K562 (cell line): ENCODE results near the gene HOXB1. TPM values are rescaled to one million over a fixed set of nuclear protein-coding genes. Genes with fewer than 3 reads are reported as not detected.

Source experiments
- ATAC-seq: fragments of 200-7000 bp; cut with Tn5 transposase; 3 replicates; pipeline ENCODE4 v1.9.1; 2020; ENCODE audit warnings: moderate library complexity
- BruUV-seq: library from RNA; stranded (reverse); fragments of 400-500 nt; replicated peaks from 2 replicates; lab custom pipeline; 2021; lab: Mats Ljungman, UMichigan
- CTCF ChIA-PET: fragments of 300-600 bp; formaldehyde crosslinking; extraction: SDS; loops from one replicate; lab custom pipeline; 2021; ENCODE audit warnings: low intra/inter-chr PET ratio; lab: Yijun Ruan, JAX
- POLR2A ChIA-PET: fragments of 300-600, 350-650 bp; sonication (Branson Sonifier 250); formaldehyde crosslinking; extraction: SDS; loops from one replicate; lab custom pipeline; 2021; ENCODE audit warnings: antibody characterized with exemption, inconsistent platforms; lab: Yijun Ruan, JAX
- DNase-seq, 4 experiments: peaks; one replicate each; pipeline versions ENCODE4 v3.0.0 to v3.0.0-alpha.2; 2011 to 2018; ENCODE audit warnings: low spot score in 3 of 4, mixed read lengths in 3 of 4; ENCODE audit errors: extremely low read depth in 1 of 4
- FAIRE-seq: peaks from 2 replicates; lab custom pipeline; 2011; peaks lifted over from hg19 to GRCh38; lab: Jason Lieb, UNC
- H2AFZ ChIP-seq: 2 replicates; pipeline ENCODE4 v1.6.0; 2011; ENCODE audit warnings: low read depth, low read length, control low read depth, inconsistent platforms
- H3K27ac ChIP-seq: fragments of 200-600 bp; 3 replicates; pipeline ENCODE4 v1.8.0; 2011; ENCODE audit warnings: low read depth, mild to moderate bottlenecking, control low read depth, inconsistent platforms, low read length, moderate library complexity, mixed read lengths; ENCODE audit errors: extremely low read depth
- H3K27me3 ChIP-seq, 2 experiments: fragments of 300-600 bp in 1 of 2; 2 replicates in 1 of 2; 3 replicates in 1 of 2; pipeline versions ENCODE4 v1.6.0 to v1.8.0; 2011; ENCODE audit warnings: inconsistent platforms in 2 of 2, low read length in 2 of 2, mild to moderate bottlenecking in 1 of 2, mixed read lengths in 1 of 2, moderate library complexity in 1 of 2; ENCODE audit not compliant: control insufficient read depth in 2 of 2, insufficient read depth in 2 of 2
- H3K36me3 ChIP-seq: fragments of 300-600 bp; 3 replicates; pipeline ENCODE4 v1.8.0; 2011; ENCODE audit warnings: mild to moderate bottlenecking, low read length, inconsistent platforms; ENCODE audit not compliant: control insufficient read depth, insufficient read depth
- H3K4me1 ChIP-seq, 2 experiments: fragments of 200-600 bp in 1 of 2; replicated peaks in 1 of 2; 2 replicates in 1 of 2; 3 replicates in 1 of 2; pipeline versions ENCODE4 v1.5.1 to v1.8.0; 2011; ENCODE audit warnings: inconsistent platforms in 2 of 2, low read length in 2 of 2, mild to moderate bottlenecking in 1 of 2, mixed read lengths in 1 of 2, moderate library complexity in 1 of 2; ENCODE audit not compliant: control insufficient read depth in 2 of 2, insufficient read depth in 2 of 2
- H3K4me2 ChIP-seq: 2 replicates; pipeline ENCODE4 v1.6.1; 2011; ENCODE audit warnings: low read length, control low read depth, inconsistent platforms, mixed read lengths; ENCODE audit not compliant: insufficient read depth
- H3K4me3 ChIP-seq: fragments of 200-600 bp; sonication (generic), shearing (Covaris generic); 2 replicates; pipeline ENCODE4 v1.5.1; 2016; ENCODE audit warnings: control low read depth, inconsistent platforms
- H3K79me2 ChIP-seq: fragments of 200-600 bp; 3 replicates; pipeline ENCODE4 v1.8.0; 2011; ENCODE audit warnings: low read length, inconsistent platforms; ENCODE audit not compliant: control insufficient read depth, insufficient read depth
- H3K9ac ChIP-seq, 2 experiments: 2 replicates each; pipeline versions ENCODE4 v1.6.0 to v1.6.1; 2011; ENCODE audit warnings: low read depth in 2 of 2, low read length in 2 of 2, control low read depth in 1 of 2, inconsistent platforms in 1 of 2, mild to moderate bottlenecking in 1 of 2, mixed read lengths in 1 of 2; ENCODE audit not compliant: insufficient read depth in 1 of 2
- H3K9me1 ChIP-seq: one replicate; pipeline ENCODE4 v1.6.0; 2011; ENCODE audit warnings: inconsistent platforms, mild to moderate bottlenecking, low read length, moderate library complexity; ENCODE audit not compliant: control insufficient read depth, insufficient read depth
- H3K9me3 ChIP-seq: replicated peaks from 2 replicates; pipeline ENCODE4 v1.5.1; 2011; ENCODE audit warnings: low read depth, low read length, inconsistent platforms; ENCODE audit not compliant: control insufficient read depth, insufficient read depth
- H4K20me1 ChIP-seq: replicated peaks from 2 replicates; pipeline ENCODE4 v1.6.1; 2011; ENCODE audit warnings: low read length, inconsistent platforms, mixed read lengths; ENCODE audit not compliant: control insufficient read depth, insufficient read depth
- ELF1 ChIP-seq: fragments of 200-800 bp; sonication (Bioruptor generic); IDR thresholded peaks from 2 replicates; pipeline ENCODE4 v1.6.1; 2016; ENCODE audit warnings: missing genetic modification characterization, missing compliant biosample characterization
- HBP1 ChIP-seq: fragments of 450-650 bp; formaldehyde crosslinking; IDR thresholded peaks from 2 replicates; pipeline ENCODE4 v1.4.0; 2022; ENCODE audit warnings: missing genetic modification characterization
- KAT7 ChIP-seq: sonication (generic); formaldehyde crosslinking; IDR thresholded peaks from 2 replicates; pipeline ENCODE4 v1.8.0; 2022; ENCODE audit warnings: missing genetic modification reagents, mild to moderate bottlenecking, borderline replicate concordance
- LARP7 ChIP-seq: fragments of 450-650 bp; IDR thresholded peaks from 2 replicates; pipeline ENCODE4 v1.6.1; 2016
- MXD1 ChIP-seq: fragments of 250-450 bp; sonication (Bioruptor Pico); IDR thresholded peaks from 2 replicates; pipeline ENCODE4 v1.8.0; 2021; ENCODE audit warnings: borderline replicate concordance, mild to moderate bottlenecking, moderate library complexity; ENCODE audit not compliant: poor library complexity, severe bottlenecking
- ZNF316 ChIP-seq: fragments of 450-650 bp; IDR thresholded peaks from 2 replicates; pipeline ENCODE4 v1.6.1; 2016
- ZNF668 ChIP-seq: fragments of 250-450 bp; sonication (Bioruptor Pico); IDR thresholded peaks from 2 replicates; pipeline ENCODE4 v1.8.0; 2022; ENCODE audit warnings: mild to moderate bottlenecking, inconsistent platforms
- WGBS: fragments of 100-300 bp; shearing (Covaris generic); methylation state at CpG from one replicate; pipeline ENCODE4 v1.1.6; 2016; ENCODE audit warnings: low coverage, mixed read lengths; ENCODE audit not compliant: insufficient coverage; ENCODE audit errors: missing lambda C conversion rate; 5-methylcytosine and 5-hydroxymethylcytosine counted together
- in situ Hi-C: fragments of 300-500 bp; cut with MboI; formaldehyde crosslinking; loops from 4 replicates; pipeline ENCODE4 v1.15.0; 2018; ENCODE audit warnings: inconsistent platforms, mixed read lengths
- intact Hi-C: fragments of 100-400 bp; cut with micrococcal nuclease; formaldehyde crosslinking; loops from 2 replicates; pipeline ENCODE4 v1.14.2; 2022
- polyA plus RNA-seq, 8 experiments: library from polyadenylated mRNA; depleted of rRNA in 4 of 8; stranded (reverse) in 5 of 8; unstranded in 3 of 8; fragments of >200 nt; fragmentation: Nextera tagmentation in 2 of 8; fragmentation: Illumina TruSeq in 1 of 8; extraction: Ambion mirVana in 2 of 8; extraction: Trizol in 1 of 8; gene quantifications; 2 replicates each; pipeline versions ENCODE4 v1.2.1 to v1.2.3, GENCODE V29; 2011 to 2014; ENCODE audit warnings: inconsistent platforms in 1 of 8, missing spikeins in 1 of 8
- total RNA-seq, 7 experiments: library from RNA; depleted of rRNA in 6 of 7; stranded (reverse); fragments of >200 nt in 6 of 7; fragmentation: Illumina TruSeq in 2 of 7; extraction: Trizol in 2 of 7; gene quantifications; 2 replicates each; pipeline versions ENCODE4 v1.2.1 to v1.2.3, GENCODE V29; 2011 to 2021; ENCODE audit warnings: low replicate concordance in 1 of 7

The HOXB1 gene
- total and polyA plus RNA-seq, 9 of the 15 experiments (the other 6 are each of a cell fraction or from before 2014, with no cell fraction given): 0.04 TPM; not detected in 8

GRCh38 chr17:48514477-48514876, 16.3 kb downstream of the HOXB1 start:
- Histone ChIP-seq H3K4me1 (peaks cover 0 to 22% of the 10 kb centered on the region in 2 experiments; a peak in 4 of 5 replicates), H3K27ac (no peak overlapping the region), H3K36me3 (no peaks in the 10 kb centered on the region), H2AFZ (no peak overlapping the region), H3K27me3 (no peaks in the 10 kb centered on the region), H3K9me1 (no peaks in the 10 kb centered on the region), H3K9me3 (no peaks in the 10 kb centered on the region), H4K20me1 (no peaks in the 10 kb centered on the region), H3K4me2 (no peak overlapping the region), H3K79me2 (no peaks in the 10 kb centered on the region), H3K9ac (no peak overlapping the region), H3K4me3 (no peak overlapping the region)
- DNase-seq (no peak), FAIRE-seq (no peak), ATAC-seq (no peak)
- no peak for TF ChIP-seq ELF1 (tag)
- no peak for TF ChIP-seq ZNF668
- TF ChIP-seq ZNF316: no peak
- no peak for TF ChIP-seq LARP7
- no peak for TF ChIP-seq HBP1
- no peak for TF ChIP-seq MXD1 (CRISPR knock-in tag)
- no peak for TF ChIP-seq KAT7
- WGBS: 29% methylated on average over 2 of the region's 2 CpGs
- intact Hi-C loops: no loop called here
- ChIA-PET POLR2A (no interaction called here), CTCF (no interaction called here)
- BruUV-seq: no TSS peak
- in situ Hi-C loops: no loop called here
